ENCODE measurements around the gene IL17RA. TPM values are rescaled to one million over a fixed set of nuclear protein-coding genes. Genes with fewer than 3 reads are reported as not detected.

The IL17RA gene
- polyA plus RNA-seq, 4 donors = 4.4 to 7.0 (median 5.8) TPM

GRCh38 chr22:17149076-17149815 is 64.4 kb downstream of the IL17RA start:
- no peak for DNase-seq (ENCODE audit: low read depth in 4 of 4, low spot score in 3 of 4)

- DNase-seq (ENCODE audit: low read depth in 4 of 4, low spot score in 3 of 4) = no peak
These were observed 67.5 kb downstream of the IL17RA start for GRCh38 chr22:17152340-17152739.

GRCh38 chr22:17152971-17153370 is 68.2 kb downstream of the IL17RA start:
- DNase-seq (ENCODE audit: low read depth in 4 of 4, low spot score in 3 of 4) = no peak

GRCh38 chr22:17155941-17156340 is 71.1 kb downstream of the IL17RA start:
- no peak for DNase-seq (ENCODE audit: low read depth in 4 of 4, low spot score in 3 of 4)

GRCh38 chr22:17157714-17158113 is 72.9 kb downstream of the IL17RA start:
- no peak for DNase-seq (ENCODE audit: low read depth in 4 of 4, low spot score in 3 of 4)

- DNase-seq (ENCODE audit: low read depth in 4 of 4, low spot score in 3 of 4) = no peak
These were observed 73.4 kb downstream of the IL17RA start for GRCh38 chr22:17158176-17158567.

GRCh38 chr22:17158568-17159503 is 74.0 kb downstream of the IL17RA start, which contains the start of gene HDHD5:
TSS of gene HDHD5 (minus strand) at chr22:17159277. CDS start at chr22:17159251, 26 bp downstream.
- peak; percentile 78 to 80 (median 78) for DNase-seq (ENCODE audit: low read depth in 4 of 4, low spot score in 3 of 4)

- DNase-seq (ENCODE audit: low read depth in 4 of 4, low spot score in 3 of 4) = peak; percentile 20 to 49 (median 36)
These were observed 74.7 kb downstream of the IL17RA start for GRCh38 chr22:17159504-17159951.

- DNase-seq (ENCODE audit: low read depth in 4 of 4, low spot score in 3 of 4) = no peak
These were observed 77.2 kb downstream of the IL17RA start for GRCh38 chr22:17161991-17162390.

GRCh38 chr22:17162731-17163130 is 77.9 kb downstream of the IL17RA start:
- no peak for DNase-seq (ENCODE audit: low read depth in 4 of 4, low spot score in 3 of 4)

- no peak for DNase-seq (ENCODE audit: low read depth in 4 of 4, low spot score in 3 of 4)
These were observed 79.7 kb downstream of the IL17RA start for GRCh38 chr22:17164392-17165024.

Other genes with a start within 250 kb of the IL17RA start
- not detected for gene GAB4, start 76.8 kb upstream of the IL17RA start, polyA plus RNA-seq (ENCODE audit: insufficient read length in 4 of 4)
- gene TMEM121B, start 36.4 kb downstream of the IL17RA start, polyA plus RNA-seq (ENCODE audit: insufficient read length in 4 of 4) = 1 to 10 TPM in 1 of 4 donors, under 1 TPM in 3; 0.78 to 1.0 (median 0.80) TPM
- 10 to 100 TPM; 34.0 to 43.6 (median 34.7) TPM for gene HDHD5, start 74.3 kb downstream of the IL17RA start, polyA plus RNA-seq (ENCODE audit: insufficient read length in 4 of 4)
- gene ADA2, start 134.4 kb downstream of the IL17RA start, polyA plus RNA-seq (ENCODE audit: insufficient read length in 4 of 4) = 10 to 100 TPM; 25.0 to 46.6 (median 35.8) TPM

Data from right renal pelvis (tissue), 4 donors.